SU-DHL-6 (cell line): Measurements from ENCODE around the gene SLC27A5.

Source experiments
- EZH2phosphoT487 ChIP-seq: fragments of 200-600 bp; sonication (generic), shearing (Covaris generic); conservative IDR thresholded peaks from 2 replicates; pipeline ENCODE4 v1.6.1; 2018; ENCODE audit warnings: mild to moderate bottlenecking, antibody characterized with exemption, low read length, moderate library complexity, mixed read lengths
- TF ChIP-seq, protein P1 (sequence below): fragments of 200-600 bp; sonication (generic); IDR thresholded peaks from one replicate; pipeline ENCODE4 v1.5.1; 2017; ENCODE audit warnings: antibody characterized with exemption, mild to moderate bottlenecking, low read length, moderate library complexity; ENCODE audit not compliant: insufficient read depth, poor library complexity, severe bottlenecking

DNA sequence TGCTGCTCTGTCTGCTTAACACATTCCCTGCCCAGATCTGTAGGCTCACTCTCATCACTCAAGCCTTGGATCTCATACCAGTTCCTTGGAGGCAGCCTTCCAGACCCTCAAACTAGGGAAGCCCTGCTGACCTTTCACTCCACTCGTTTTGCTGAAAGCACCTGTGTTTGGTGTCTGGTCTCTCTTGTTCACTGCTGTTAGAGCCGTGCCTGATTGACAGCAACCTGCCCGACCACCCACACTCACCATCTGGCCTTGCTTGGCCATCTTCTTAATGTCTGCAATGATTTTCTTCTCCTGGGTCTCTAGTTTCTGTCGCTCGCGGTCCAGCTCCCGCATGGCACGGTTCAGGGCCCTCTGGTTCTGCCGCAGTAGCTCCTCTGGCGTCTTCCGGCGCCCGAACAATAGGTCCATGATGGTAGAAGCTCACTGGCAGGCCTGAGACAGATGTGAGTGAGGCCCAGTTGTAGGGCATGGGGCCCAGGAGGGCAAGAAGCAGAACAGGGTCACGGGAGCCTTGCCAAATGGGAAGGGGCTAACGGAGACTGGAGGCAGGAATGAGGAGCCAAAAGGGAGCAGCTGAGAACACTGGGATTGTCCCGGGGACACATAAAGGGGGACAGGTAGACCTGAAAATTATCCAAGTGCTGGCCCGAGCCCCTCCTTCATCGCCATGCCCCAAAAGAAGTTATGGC lies 42.2 kb upstream of the SLC27A5 start:
- TF ChIP-seq, protein P1, sequence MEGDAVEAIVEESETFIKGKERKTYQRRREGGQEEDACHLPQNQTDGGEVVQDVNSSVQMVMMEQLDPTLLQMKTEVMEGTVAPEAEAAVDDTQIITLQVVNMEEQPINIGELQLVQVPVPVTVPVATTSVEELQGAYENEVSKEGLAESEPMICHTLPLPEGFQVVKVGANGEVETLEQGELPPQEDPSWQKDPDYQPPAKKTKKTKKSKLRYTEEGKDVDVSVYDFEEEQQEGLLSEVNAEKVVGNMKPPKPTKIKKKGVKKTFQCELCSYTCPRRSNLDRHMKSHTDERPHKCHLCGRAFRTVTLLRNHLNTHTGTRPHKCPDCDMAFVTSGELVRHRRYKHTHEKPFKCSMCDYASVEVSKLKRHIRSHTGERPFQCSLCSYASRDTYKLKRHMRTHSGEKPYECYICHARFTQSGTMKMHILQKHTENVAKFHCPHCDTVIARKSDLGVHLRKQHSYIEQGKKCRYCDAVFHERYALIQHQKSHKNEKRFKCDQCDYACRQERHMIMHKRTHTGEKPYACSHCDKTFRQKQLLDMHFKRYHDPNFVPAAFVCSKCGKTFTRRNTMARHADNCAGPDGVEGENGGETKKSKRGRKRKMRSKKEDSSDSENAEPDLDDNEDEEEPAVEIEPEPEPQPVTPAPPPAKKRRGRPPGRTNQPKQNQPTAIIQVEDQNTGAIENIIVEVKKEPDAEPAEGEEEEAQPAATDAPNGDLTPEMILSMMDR = no peak
- TF ChIP-seq EZH2phosphoT487 = no peak
